ENCODE results near the gene LAMC3.

- TF ChIP-seq RAD21 (conservative IDR thresholded peaks at IDR 0.05) (no peak), CTCF (IDR thresholded peaks at IDR 0.05; ENCODE audit: poor library complexity, severe bottlenecking) (no peak), EP300 (conservative IDR thresholded peaks at IDR 0.05; ENCODE audit: poor library complexity, severe bottlenecking) (no peak), REST (IDR thresholded peaks at IDR 0.05; ENCODE audit: borderline replicate concordance) (no peak), POLR2AphosphoS5 (IDR thresholded peaks at IDR 0.05) (no peak), MXI1 (conservative IDR thresholded peaks at IDR 0.05; ENCODE audit: poor library complexity, severe bottlenecking) (no peak), TAF1 (IDR thresholded peaks at IDR 0.05; ENCODE audit: low read depth) (no peak)
Measured at GRCh38 chr9:131025953-131026858, 17.2 kb downstream of the LAMC3 start.

Data from neural cell (in vitro differentiated cells).